Measurements from ENCODE around the gene UVSSA. TPM values are rescaled to one million over a fixed set of nuclear protein-coding genes. Genes with fewer than 3 reads are reported as not detected.
A peak's percentile ranks its signal among the peaks of the same experiment; 100 is the strongest.
"Not testable (repeated sequence)": the region's sequence is repeated elsewhere in the genome, so short reads cannot be mapped to it uniquely, and the experiment has no call there.

Gene UVSSA
- polyA plus RNA-seq, 1 donor: 16.2 TPM

- no peak for DNase-seq
These were observed 17.3 kb upstream of the UVSSA start for GRCh38 chr4:1329408-1330371.

DNA sequence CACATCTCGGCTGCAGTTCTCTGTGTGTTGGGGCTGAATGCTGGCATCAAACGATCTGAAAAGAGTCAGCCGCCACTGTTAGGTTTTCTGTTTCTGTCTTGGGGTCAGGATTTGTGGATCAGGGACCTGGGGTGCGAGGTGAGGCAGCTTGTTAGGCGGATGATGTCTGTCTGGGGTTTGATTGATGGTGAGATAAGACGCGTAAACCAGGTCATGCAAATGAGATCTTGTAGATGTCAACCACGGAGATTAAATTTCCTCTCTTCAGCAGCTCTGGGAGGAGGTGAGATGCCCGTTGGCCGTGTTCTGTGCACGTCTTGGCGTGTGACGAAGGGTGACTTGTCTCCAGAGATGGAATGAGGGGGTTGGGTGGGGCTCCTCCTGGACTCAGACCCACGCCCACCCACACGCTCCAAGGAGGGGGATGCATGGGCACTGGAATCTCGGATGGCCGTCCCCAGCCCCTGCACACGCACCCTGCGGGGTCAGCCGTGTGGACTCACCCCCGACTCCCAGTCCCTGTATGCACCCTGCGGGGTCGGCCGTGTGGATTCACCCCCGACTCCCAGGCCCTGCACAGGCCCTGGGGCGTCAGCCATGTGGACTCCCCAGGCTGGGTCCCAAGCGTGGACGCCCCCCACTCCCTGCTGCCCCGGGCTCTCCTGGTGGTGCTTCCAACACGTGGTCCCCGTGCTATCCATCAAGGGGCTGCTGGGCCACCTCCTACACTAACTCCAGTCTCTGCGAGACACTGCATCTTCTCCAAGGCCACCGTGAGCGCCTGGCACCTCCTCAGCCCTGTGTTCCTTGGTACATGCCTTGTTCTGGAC, 16.0 kb upstream of the UVSSA start:
- no peak for DNase-seq

GRCh38 chr4:1331591-1332353, 15.2 kb upstream of the UVSSA start:
- DNase-seq: no peak

- no peak for DNase-seq
These were observed 14.3 kb upstream of the UVSSA start for GRCh38 chr4:1332686-1333085.

DNA sequence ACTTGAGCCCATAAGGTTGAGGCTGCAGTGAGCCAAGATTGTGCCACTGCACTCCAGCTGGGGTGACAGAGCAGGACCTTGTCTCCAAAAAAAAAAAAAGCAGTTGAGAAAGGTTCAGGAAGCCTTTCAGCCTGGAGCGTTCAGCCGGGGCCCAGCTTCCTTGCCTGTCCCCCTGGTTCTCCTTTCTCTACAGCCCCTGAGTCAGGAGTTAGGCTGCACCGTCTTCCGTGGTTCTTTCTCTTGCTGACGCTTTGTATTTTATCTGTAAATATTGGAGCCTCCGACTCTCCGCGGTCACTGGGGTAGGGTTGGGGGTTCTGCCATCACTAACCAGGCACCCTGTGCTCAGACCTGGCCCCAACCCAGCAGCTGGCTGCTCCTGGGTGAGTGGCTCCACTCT, 13.8 kb upstream of the UVSSA start:
- DNase-seq: no peak

DNA sequence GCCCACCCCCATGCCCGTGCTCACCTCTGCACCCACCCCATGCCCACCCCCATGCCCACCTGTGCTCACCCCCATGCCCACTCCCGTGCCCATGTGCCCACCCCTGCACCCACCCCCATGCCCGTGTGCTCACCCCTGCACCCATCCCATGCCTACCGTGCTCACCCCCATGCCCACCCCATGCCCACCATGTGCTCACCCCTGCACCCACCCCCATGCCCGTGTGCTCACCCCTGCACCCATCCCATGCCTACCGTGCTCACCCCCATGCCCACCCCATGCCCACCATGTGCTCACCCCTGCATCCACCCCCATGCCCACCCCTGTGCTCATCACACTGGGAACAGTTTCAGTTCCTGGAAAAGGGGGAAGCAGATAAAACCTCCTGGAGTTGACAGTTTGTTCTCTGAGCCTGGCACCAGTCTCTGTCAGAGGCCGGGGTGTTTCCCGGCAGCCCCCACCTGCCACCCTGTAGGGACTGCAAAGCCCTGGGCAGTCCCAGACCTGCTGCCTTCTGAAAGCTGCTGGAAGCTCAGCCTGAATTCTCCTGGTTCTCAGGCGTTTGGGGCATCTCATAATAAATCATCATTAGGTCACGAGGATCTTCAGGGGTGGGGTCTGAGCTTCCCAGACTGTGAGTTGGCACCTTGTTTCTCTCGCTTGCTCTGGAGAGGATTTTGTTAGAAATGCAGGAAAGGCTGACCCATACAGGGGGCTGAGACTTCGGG, 13.0 kb upstream of the UVSSA start:
- not testable (repeated sequence) for DNase-seq

- DNase-seq: no peak
These were observed 12.5 kb upstream of the UVSSA start for GRCh38 chr4:1334579-1334895.

DNA sequence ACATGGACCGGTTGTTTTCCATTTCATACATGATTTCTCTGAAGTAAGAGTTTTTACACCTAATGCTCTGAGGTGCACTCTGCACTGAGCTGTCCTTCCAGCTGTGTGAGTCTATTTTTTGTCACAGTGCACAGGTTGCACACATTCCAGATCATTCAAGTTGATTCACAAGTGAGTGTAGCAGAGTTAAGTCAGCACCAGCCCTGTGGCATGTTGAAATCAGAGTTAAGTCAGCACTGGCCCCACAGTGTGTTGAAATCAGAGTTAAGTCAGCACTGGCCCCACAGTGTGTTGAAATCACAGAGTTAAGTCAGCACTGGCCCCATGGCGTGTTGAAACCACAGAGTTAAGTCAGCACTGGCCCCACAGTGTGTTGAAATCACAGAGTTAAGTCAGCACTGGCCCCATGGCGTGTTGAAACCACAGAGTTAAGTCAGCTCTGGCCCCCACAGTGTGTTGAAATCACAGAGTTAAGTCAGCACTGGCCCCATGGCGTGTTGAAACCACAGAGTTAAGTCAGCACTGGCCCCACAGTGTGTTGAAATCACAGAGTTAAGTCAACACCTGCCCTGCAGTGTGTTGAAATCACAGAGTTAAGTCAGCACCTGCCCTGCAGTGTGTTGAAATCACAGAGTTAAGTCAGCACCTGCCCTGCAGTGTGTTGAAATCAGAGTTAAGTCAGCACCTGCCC, 11.7 kb upstream of the UVSSA start:
- DNase-seq: not testable (repeated sequence)

GRCh38 chr4:1336088-1336491, 10.9 kb upstream of the UVSSA start:
- DNase-seq: no peak

DNA sequence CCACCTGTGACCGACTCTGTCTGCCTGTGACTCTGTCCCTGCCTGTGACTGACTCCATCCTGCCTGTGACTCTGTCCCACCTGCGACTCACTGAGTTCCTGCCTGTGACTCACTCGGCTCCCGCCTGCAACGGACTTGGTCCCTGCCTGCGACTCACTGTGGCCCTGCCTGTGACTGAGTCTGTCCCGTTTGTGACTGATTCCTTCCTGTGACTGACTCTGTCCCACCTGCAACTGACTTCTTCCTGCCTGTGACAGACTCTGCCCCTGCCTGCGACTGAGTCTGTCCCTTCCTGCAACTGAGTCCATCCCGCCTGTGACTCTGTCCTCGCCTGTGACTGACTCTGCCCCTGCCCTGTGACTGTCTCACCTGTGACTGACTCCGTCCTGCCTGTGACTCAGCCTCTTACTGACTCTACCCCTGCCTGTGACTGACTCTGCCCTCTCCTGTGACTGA, 9.6 kb upstream of the UVSSA start:
- DNase-seq: no peak

DNA sequence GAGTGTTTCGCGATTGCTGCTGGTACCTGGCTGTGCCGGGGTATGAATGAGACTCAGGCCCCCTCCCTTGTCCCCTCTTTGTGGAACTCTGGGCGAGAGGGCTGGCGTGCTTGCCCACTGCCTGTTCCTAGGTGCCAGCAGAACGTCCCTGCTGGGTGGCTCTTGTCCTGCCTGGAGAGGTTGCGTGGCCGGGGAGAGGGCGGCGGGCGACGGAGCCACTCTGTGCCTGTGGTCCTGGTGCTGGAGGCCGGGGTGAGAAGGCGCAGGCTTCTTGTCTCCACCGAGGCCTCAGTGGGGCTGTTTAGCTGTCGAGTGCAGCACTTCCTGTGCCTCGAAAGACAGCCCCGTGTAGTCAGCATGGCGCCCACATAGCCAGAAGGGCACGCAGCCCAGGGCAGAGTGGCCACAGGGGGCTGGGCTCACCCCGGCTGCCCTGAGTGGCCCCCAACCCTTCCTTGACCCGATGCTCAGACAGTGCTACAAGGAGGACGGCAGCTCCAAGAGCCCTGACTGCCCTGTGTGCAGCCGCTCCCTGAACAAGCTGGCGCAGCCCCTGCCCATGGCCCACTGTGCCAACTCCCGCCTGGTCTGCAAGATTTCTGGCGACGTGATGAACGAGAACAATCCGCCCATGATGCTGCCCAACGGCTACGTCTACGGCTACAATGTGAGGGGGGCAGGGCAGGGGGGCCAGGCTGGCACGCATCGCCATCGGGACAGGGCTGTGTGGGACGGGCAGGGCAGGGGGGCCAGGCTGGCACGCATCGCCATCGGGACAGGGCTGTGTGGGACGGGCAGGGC, 8.9 kb upstream of the UVSSA start:
- no peak for DNase-seq

- no peak for DNase-seq
These were observed 8.1 kb upstream of the UVSSA start for GRCh38 chr4:1338752-1339414.

- DNase-seq: no peak
These were observed 7.5 kb upstream of the UVSSA start for GRCh38 chr4:1339489-1339888.

DNA sequence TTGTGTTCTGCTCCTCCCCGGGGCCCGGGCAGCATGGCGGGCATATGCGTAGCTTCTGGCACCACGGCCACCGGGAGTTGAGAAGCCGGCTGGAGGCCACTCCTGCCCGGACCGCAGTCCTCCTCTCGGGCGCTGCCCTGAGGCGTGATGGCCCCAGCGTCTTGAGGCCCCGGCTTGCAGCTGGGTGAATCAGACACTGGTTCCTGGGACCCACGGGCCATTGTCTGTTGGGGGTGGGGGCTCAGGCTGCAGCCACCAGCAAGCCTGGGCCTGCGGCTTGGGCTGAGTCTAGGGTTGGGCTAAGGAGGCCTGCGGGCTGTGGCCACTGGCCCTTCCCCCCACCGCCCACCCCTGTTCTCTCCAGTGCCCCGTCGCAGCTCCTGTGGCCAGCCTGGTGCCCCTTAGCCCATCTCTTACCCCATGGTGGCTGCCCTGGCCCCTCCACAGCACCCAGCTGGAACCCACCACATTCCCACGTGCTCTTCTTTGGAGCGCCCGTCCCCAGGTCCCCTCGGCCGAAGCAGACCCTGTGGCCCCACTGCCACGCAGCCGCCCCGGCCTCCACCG, 6.7 kb upstream of the UVSSA start:
- DNase-seq: no peak

DNA sequence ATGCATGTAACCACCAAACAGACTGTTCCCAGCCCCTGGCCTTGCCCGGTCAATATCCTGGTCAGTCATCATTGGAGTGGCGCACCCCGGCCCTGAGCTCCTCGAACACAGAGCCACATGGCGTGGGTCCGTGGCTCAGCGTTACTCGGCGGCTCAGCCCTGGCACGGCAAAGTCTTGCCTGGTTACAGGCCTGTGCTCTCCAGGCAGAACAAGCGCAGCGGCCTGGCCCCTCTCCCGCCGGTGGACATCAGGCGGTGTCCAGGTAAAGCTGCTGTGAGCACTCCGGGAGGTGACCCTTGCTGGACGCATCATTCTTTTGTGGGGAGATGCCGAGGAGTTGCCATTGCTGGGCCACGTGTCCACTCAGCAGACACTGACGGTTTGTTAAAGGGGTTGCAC, 6.1 kb upstream of the UVSSA start:
- no peak for DNase-seq

- DNase-seq: no peak
These were observed 5.0 kb upstream of the UVSSA start for GRCh38 chr4:1342003-1342402.

DNA sequence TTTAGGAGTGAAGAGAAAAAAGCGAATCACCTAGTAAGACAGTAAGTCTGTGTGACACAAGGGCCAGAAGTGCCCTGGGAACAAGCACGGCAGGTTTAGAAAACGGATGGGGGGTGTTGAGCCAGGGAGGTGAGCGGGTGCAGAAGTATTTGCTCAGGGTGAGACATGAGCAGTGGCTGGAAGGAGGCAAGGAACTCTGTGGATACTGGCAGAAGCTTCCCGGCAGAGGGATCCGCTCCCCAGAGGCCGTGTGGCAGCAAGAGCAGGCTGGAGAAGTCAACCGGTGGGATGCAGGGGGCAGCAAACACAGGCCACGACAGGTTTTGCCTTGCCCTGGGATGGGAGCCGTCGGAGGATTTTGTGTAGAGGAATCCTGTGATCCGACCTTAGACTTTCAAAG, 2.3 kb upstream of the UVSSA start:
- DNase-seq: no peak

DNA sequence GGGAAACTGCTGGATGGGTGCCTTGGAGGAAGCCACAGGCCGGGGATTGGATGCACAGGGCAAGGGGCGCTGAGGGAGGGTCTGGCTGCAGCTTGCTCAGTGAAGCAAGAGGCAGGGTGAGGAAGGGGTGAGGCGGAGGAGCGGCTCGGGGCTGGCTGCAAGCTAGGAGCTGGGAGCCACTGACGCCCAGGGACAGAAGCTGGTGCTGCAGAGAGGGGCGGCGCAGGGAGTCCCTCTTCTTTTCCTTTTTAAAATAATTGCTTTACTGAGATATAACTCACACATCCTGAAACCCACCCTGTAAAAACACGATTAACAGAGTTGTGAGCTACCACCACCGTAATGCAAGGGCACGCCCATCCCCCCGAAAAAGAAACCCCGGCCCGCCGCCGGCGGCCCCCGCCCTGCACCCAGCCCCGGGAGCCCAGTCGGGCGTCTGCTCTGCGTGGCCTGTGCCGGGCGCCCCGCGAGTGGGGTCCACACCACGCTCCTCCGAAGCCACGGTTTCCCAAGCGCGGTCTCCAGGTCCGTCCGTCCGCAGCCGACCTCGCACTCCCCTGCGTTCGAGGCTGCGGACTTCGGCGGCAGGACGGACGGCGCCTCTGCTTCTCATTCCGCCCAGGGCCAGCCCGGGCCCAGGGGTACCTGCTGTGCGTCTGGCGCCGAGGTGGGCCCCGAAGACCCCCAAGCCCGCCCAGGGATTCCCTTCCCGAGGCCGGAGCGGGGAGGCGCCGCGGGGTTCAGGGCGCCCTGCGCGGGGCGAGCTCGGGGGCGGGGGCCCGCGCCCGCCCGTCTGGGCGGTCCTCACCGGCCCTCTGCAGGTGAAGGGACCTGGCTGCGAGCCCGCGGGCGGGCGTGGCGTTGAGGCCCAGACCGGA, 866 bp upstream of the UVSSA start:
- DNase-seq: peak; percentile 74
